22Rv1 (cell line): ENCODE measurements around the gene CRYBG2.

Experiments used
- ZFX ChIP-seq: fragments of 450-650 bp; IDR thresholded peaks from 2 replicates; pipeline ENCODE4 v1.6.1; 2017; ENCODE audit warnings: antibody characterized with exemption, borderline replicate concordance
- TF ChIP-seq, protein P1 (sequence below): fragments of 450-650 bp; IDR thresholded peaks from 2 replicates; pipeline ENCODE4 v1.5.1; 2017; ENCODE audit warnings: mild to moderate bottlenecking

DNA sequence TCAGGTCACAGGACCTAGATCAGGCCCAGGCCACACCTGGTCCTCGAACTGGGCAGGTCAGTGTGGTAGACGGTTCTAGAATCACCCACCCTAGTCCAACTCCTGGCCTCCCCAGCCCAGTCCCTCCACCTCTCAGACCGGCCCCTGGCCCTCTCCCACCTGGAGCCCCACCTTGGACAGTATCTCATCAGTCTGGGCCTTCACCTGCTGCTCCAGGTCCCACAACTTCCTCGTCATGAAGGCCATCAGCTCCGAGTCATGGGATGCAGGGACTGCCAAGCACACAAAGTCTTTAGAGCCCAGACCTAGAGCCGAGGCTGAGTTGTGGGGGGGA lies 56.2 kb downstream of the CRYBG2 start:
- TF ChIP-seq, protein P1, sequence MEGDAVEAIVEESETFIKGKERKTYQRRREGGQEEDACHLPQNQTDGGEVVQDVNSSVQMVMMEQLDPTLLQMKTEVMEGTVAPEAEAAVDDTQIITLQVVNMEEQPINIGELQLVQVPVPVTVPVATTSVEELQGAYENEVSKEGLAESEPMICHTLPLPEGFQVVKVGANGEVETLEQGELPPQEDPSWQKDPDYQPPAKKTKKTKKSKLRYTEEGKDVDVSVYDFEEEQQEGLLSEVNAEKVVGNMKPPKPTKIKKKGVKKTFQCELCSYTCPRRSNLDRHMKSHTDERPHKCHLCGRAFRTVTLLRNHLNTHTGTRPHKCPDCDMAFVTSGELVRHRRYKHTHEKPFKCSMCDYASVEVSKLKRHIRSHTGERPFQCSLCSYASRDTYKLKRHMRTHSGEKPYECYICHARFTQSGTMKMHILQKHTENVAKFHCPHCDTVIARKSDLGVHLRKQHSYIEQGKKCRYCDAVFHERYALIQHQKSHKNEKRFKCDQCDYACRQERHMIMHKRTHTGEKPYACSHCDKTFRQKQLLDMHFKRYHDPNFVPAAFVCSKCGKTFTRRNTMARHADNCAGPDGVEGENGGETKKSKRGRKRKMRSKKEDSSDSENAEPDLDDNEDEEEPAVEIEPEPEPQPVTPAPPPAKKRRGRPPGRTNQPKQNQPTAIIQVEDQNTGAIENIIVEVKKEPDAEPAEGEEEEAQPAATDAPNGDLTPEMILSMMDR, result no peak
- TF ChIP-seq ZFX, result no peak
